ENCODE measurements around the gene LMNA.
"Not testable (repeated sequence)": the region's sequence is repeated elsewhere in the genome, so short reads cannot be mapped to it uniquely, and the experiment has no call there.

LMNA gene

DNA sequence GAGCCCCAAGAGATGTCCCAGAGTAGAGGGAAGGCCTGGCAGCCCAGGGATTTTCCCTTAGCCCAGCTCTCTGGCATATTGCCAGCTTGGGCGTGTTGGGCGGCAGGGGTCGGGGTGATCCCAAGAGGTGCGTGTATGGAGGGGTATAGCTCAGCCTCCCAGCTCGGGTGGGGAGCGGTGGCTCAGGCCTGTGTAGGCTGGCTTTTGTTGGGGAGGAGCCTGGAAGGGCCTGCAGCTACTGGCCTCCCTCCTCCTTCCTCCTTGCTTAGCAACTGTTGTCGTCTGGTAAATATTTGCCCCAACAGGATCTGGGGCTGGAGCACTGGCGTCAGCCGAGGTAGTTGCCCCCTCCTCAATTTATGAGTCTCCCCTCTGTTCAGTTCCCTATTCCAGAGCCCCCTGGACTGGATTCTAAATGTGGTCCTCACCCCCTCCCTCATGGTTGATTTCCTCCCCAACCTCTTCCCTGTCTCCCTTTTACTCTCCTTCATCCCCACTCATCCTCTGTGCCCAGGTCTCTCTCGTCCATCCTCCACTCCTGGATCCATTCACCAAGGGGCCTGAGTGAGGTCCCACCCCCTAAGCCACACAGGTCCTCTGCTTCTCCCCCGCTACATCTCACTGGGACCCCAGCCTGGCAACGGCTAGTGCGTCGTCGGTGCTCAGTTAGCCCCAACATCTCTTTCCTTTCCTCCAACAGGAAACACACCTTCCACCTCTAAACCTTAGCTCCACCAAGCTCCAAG, 10.3 kb upstream of the LMNA start:
- no peak for DNase-seq (ENCODE audit: low read depth in 2 of 2, low spot score in 1 of 2)

DNA sequence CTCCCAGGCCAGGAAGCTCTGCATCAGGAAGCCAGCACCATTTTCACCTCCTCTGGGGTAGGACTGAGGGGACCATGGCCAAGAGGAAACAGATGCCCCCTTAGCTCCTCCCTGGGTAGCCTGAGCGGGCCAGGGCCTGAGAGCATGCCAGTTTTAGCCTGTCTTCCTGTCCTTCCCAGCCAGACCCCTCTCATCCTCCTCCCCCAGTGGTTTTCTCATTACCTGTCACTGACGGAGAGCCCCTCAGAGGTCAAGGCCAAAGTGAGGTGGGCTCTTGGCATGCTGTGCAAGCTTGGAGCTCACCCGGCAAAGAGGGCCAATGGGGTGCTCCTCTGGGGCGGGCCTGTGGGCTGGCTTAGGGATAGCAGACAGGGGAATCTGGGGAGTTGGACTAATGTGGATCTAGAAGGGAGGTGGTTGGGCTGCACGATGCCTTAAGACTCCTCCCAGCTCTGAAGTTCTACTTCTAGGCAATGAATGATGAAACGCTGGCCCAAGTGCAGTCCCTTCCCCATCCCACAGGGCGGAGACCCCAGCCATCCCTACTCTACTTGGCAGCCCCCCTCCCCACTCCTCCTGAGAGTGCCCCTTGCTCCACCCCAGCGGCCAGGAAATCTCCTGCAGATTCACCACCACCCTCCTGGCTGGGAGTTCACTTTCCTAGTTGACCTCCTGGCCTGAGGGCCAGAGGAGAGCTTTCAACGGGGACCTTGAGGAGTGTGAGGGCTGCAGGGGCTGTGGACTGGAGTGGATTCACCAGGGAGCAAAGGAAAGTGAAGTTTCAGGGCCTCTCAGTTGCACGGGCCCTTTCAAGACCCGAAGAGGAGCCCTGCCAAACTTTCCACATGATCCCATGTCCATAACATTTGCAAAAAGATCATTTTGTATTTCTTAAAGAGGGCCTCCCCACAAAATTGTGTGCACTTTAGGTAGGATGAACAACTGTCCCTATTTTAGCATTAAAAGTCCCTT, 9.4 kb upstream of the LMNA start:
- no peak for DNase-seq (ENCODE audit: low read depth in 2 of 2, low spot score in 1 of 2)

DNA sequence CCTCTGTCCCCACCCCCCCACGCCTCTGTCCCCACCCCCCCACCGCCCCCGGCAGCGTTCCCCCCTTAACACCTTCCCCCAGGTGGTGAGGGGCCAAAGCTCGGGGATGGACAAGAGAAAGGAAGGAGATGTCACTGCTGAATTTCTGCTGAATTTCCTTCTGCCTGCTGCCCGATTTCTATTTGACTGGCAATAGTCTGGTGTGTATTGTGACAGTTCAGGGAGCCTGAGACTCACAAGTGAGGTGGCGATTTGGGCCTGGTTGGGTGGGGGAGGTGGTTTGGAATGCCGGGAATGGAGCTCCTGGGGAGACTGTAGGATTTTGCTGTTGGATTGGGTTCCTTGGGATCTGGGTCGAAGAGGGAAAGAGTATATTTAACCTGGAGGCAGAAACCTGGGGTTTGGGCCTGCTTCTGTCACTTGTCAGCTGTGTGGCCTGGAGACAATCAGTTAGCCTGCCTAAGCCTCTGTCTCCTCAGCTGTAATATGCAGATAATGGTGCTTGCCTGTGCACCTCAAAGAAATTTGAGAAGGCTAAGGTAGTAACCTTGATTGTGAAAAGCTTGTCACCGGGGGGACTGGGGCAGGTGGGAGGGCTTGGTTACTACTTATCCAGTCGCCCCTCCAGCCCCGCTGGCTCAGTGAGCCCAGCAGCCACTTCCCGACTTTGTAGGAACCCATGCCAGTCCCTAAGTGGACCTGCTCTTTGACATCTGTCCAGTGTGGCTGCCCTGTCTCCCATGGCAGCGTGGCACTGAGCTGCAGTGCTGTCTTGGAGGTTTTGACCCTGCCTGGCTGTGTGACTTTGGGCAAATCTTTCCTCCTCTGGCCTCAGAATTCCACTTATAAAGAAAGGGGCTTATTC, 7.7 kb upstream of the LMNA start:
- DNase-seq (ENCODE audit: low read depth in 2 of 2, low spot score in 1 of 2), result no peak

DNA sequence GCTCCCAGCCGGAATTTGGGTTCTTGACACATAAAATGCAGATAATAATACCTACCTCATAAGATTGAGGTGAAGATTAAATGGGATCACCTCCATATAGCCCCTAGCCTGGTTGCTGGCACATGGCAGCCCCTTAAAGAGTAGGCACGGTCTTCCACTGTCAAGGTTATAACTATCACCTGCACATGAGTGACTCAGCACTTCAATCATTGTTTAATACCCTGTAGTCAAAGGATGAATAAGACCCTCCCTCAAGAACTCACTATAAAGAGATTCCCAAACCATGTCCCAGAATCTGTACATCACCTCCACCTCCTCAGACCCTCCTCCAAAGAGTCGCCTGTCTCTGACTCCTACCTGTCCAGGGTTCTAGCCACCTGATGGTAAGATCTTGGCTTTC, 6.5 kb upstream of the LMNA start:
- DNase-seq (ENCODE audit: low read depth in 2 of 2, low spot score in 1 of 2), result no peak

DNA sequence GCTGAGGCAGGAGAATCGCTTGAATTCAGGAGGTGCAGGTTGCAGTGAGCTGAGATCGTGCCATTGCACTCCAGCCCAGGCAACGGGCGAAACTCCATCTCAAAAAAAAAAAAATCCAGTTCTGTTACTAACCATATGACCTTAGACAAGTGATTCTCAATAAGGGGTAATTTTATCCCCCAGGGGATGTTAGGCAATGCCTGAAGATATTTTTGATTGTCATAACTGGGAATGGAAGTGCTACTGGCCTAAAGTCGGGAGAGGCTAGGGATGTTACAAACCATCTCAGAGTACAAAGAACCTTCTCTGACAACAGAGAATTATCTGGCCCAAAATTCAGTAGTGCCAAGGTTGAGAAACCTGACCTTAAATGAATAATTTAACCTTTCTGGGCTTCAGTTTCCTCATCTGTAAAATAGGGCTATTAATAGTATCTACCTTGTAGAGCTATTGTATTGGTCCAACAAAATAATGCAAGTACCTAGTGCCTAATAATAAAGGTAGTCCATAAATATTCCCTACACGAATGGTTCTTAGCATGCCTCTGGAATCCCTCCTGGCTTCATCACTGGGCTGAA, 5.8 kb upstream of the LMNA start:
- no peak for DNase-seq (ENCODE audit: low read depth in 2 of 2, low spot score in 1 of 2)

DNA sequence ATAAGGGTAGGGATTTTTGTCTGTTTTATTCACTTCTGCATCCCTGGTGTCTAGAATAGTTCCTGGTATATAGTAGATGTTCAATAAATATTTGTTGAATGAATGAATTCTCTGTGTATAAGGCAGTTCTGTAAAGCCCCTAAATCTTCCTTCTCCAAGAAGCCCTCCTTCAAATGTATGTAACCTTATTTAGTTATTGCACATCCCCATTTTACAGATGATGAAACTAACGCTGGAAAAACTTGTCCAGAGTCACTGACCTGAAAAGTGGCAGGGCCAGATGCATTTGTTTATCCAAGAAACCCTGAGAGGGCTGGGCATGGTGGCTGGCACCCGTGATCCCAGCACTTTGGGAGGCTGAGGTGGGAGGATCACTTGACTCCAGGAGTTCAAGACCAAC, 4.3 kb upstream of the LMNA start:
- no peak for DNase-seq (ENCODE audit: low read depth in 2 of 2, low spot score in 1 of 2)

DNA sequence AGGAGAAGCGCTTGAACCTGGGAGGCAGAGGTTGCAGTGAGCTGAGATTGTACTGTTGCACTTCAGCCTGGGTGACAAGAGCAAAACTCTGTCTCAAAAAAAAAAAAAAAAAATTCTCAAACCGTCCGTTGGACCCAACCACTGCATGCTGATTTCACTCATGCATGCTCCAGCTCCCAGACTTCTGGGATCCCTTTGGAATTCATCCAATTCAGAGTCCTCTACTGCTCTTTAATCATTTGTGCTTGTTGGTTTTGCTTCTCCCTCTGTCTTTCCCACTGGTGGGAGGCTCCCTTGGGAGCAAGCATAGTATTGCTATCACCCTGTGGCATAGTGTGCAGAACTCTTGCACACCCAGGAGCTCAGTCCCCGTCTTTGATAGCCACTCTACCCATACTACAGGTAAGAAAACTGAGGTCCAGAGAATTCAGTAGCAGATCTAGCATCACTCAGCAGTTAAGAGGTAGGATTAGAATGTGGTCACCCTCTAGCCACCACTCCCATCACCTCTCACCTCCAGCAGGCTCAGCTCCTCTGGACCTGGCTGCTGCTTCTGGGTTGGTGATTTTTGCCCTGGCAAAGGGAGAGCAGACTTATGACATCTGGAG, 3.1 kb upstream of the LMNA start:
- DNase-seq (ENCODE audit: low read depth in 2 of 2, low spot score in 1 of 2), result no peak

DNA sequence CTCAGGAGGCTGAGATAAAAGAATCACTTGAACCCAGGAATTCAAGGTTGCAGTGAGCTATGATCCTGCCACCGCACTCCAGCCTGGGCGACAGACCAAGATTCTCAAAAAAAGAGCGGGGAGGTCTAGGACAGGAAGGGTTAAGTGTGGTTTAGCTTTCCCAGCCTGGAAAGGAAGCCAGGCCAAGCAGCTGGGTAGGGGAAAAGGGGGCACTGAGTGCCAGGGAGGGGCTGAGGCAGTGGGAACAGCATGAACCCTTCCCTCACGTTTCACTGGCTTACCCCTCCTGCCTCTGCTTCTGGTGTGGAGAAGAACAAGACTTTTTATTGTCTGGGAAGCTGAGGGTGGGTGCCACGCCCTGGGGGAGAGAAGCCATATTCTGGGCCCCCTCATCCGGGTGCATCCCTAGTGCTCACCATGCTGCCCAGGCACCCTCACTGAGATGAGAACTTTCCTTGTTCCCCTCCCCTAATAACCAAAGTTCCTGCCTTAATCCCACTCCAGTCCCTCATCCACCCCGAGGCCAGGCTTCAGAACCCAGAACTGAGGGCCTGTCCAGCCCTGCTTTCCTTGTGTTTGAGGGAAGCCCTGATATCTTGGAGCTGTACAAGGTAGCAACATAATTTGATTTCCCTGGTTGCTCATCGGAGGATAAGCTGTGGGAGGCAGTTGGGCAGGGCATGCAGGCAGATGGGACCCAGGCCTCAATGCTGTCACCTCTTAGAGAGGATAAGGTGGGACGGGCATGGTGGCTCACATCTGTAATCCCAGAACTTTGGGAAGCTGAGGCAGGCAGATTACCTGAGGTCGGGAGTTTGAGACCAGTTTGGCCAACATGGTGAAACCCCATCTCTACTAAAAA, 2.0 kb upstream of the LMNA start:
- DNase-seq (ENCODE audit: low read depth in 2 of 2, low spot score in 1 of 2), result no peak

DNA sequence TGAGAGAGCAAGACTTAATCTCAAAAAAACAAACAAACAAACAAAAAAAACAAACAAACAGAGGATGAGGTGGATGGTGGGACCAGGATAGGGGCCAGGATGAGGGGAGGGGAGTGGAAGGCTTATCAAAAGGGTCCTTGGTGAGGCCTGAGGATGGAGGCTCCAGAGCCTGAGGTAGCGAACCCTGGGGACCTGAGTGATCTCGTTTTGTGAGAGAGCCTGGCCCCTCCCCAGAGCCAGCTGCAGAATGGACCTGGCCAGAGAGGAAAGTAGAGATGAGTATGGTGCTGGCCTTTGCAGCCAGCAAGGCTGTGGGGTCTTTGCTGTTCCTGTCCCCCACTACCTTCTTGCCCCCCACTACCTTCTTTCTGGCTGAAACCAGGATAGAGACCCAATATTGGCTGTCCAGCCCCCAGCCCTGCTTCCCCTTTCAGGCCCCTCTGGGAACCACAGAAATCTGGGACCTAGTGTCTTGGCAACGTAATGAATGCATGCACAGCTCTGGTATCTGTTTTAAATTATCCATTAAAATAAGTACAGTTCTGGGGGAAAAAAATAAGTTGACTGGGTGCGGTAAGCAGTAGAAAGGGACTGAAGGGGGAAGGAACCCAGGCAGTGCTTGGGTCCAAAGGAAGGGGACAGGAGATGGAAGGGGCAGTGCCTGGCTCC, 1.1 kb upstream of the LMNA start:
- no peak for DNase-seq (ENCODE audit: low read depth in 2 of 2, low spot score in 1 of 2)

DNA sequence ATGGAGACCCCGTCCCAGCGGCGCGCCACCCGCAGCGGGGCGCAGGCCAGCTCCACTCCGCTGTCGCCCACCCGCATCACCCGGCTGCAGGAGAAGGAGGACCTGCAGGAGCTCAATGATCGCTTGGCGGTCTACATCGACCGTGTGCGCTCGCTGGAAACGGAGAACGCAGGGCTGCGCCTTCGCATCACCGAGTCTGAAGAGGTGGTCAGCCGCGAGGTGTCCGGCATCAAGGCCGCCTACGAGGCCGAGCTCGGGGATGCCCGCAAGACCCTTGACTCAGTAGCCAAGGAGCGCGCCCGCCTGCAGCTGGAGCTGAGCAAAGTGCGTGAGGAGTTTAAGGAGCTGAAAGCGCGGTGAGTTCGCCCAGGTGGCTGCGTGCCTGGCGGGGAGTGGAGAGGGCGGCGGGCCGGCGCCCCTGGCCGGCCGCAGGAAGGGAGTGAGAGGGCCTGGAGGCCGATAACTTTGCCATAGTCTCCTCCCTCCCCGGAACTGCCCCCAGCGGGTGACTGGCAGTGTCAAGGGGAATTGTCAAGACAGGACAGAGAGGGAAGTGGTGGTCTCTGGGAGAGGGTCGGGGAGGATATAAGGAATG, 505 bp downstream of the LMNA start:
- DNase-seq (ENCODE audit: low read depth in 2 of 2, low spot score in 1 of 2), result no peak

DNA sequence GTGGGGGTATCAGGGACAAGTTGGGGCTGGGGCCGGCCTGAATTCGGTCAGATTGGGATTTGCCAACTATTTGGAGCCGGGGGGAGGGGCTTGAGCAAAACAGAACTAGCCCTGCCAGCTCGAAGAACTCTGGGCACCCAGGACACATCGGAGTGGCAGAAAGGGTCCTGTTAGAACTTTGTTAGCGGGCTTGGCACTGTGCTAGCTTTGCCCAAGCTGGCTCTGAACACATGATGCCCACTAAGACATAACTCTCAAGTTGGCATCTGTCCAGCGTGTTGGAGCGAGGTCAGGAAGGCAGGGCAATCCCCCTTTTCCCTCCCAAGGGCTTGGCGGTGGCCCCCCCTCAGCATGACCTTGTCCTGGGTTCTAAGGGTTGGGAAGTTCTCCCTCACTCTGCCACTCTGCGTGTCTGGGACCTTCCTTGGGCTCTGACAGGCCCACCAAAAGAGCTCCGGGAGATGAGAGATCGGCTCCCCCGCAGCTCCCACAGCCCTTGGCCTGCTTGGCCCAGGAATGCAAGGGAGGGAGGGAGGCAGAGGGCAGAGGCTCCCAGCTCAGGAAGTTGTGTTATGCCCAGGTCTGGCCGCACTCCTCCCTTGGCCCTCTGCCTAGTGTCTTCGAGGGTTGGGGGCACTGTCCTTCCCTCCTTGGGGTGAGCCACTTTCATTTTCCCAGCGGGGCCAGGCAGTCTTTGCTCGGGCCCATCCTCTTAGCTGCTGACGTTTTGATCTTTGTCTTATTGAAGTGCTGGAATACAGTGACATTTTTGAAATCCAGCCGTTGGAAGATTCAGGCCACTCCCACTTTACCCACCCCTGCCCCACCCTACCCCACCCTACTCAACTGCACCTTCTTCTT, 1.2 kb downstream of the LMNA start:
- no peak for DNase-seq (ENCODE audit: low read depth in 2 of 2, low spot score in 1 of 2)

DNA sequence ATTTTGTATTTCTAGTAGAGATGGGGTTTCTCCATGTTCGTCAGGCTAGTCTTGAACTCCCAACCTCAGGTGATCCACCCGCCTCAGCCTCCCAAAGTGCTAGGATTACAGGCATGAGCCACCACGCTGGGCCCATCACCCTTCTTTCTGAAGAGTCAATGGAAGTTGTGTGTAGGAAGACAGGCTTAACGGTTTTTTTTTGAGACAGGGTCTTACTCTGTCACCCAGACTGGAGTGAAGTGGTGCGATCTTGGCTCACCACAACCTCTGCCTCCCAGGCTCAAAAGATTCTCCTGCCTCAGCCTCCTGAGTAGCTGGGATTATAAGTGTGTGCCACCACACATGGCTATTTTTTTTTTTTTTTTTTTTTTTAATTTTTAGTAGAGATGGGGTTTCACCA, 2.2 kb downstream of the LMNA start:
- DNase-seq (ENCODE audit: low read depth in 2 of 2, low spot score in 1 of 2), result not testable (repeated sequence)

DNA sequence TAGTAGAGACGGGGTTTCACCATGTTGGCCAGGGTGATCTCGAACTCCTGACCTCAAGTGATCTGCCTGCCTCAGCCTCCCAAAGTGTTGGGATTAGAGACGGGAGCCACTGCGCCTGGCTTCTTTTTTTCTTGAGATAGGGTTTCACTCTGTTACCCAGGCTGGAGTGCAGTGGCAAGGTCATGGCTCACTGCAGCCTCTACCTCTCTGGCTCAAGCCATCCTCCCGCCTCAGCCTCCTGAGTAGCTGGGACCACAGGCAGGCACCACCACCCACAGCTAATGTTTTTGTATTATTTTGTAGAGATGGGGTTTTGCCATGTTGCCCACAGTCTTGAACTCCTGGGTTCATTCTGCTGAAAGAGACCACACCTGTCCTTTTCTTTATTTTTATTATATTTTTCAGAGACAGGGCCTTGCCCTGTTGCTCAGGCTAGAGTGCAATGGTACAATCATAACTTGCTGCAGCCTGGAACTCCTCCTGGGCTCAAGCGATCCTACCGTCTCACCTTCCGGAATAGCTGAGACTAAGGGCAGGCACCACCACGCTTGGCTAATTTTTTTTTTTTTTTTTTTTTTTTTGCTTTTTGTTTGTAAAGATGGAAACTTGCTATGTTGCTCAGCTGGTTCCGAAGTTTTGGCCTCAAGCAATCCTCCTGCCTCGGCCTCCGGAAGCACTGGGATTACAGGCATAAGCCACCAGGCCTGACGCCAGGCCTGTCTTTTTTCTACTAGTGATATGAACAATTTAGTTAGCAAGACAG, 3.1 kb downstream of the LMNA start:
- no peak for DNase-seq (ENCODE audit: low read depth in 2 of 2, low spot score in 1 of 2)

DNA sequence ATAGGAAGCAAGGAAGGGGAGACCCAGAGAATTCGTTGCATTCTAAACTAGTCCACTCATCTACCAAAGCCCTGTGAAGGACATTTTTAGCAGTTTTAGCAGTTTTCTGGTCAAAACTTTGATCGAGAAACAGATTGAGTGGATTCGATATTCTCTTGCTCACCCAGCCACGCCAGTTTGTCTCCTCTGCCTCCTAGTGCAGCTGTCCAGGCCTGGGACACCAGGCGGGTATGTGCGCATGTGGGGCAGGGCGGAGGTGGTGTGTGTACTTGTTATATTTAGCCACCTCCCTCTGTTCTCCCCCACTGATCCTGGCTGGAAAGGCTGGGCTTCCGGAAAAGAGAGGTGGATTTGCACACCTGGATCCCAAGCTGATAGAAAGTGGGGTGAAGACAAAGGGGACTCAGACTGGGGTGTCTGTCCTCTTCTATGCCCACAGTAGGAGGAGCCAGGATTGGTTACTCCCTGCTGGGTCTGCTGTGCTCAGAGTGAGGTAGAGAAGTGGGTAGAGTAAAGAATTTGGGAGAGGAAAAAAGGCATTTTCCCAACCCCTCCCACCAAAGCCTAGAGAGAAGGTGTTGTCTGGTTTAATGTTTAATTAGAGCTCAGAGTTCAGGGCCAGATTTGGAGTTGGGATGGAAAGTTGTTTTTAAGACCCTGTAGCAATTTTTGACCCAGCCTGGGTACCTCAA, 3.8 kb downstream of the LMNA start:
- no peak for DNase-seq (ENCODE audit: low read depth in 2 of 2, low spot score in 1 of 2)

DNA sequence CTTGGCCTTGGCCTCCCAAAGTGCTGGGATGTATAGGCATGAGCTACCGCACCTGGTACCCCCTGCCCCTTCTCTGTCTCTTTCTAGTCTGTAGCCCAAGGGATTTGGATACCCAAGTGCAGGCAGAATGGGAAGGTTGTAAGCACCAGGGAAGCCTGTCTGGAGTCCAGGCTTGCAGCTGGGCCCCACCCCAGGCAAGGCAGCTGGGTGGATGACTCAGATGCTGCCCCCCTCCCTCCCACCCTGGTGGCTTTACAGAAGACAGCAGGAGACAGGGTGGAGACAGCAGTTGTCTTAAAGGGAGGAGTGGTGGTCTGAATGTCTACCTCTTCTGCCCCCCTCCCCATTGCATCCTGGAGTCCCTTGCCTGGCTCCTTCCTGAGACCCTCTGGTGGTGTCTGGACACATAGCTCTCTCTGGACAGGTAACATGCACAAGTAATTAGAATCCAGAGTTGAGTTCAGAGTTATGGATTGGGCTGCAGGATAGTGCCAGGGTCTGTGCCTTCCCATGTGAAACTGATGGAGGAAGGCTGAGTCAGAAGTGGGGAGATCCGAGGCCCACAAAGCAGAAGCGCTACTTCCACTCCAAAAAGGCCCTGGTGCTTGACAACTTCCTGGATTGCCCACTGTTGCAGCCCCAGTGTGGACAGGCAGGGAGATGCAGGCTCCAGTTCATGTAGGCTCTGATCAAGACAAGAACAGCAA, 5.1 kb downstream of the LMNA start:
- DNase-seq (ENCODE audit: low read depth in 2 of 2, low spot score in 1 of 2), result no peak

DNA sequence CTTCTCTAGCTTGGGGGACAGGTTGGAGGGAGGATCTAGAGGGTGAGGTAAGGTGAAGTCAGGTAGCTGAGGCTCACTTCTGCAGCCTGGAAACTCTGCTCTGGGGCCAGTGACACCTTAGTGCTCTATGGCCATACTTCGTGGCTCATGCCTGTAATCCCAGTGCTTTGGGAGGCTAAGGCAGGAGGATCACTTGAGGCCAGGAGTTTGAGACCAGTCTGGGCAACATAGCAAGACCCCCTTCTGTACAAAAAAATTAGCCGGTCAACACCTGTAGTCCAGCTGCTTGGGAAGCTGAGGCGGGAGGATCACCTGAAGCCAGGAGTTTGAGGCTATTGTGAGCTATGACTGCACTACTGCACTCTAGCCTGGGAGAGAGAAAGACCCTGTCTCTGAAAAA, 5.8 kb downstream of the LMNA start:
- no peak for DNase-seq (ENCODE audit: low read depth in 2 of 2, low spot score in 1 of 2)

Measured in stimulated activated CD8-positive, alpha-beta memory T cell treated with anti-CD3 and anti-CD28 coated beads, Interleukin-4, amount 100 ng/mL, for 4 hours (primary cell).